NCI-H1436 (cell line): ENCODE results near the gene APOBEC3G.
"Not testable (repeated sequence)": the region's sequence is repeated elsewhere in the genome, so short reads cannot be mapped to it uniquely, and the experiment has no call there.

Experiments used
- DNase-seq: peaks from one replicate; lab custom pipeline; 2025; lab: John Stamatoyannopoulos, UW

Gene APOBEC3G

GRCh38 chr22:39077026-39077840 lies at the start of gene APOBEC3G:
TSS of gene APOBEC3G (plus strand) at chr22:39077275. CDS start at chr22:39077362, 87 bp downstream.
- DNase-seq: not testable (repeated sequence)

GRCh38 chr22:39027717-39028116 lies 49.4 kb upstream of the APOBEC3G start:
- DNase-seq: no peak

- DNase-seq: no peak
These were observed 48.8 kb upstream of the APOBEC3G start for GRCh38 chr22:39028281-39028680.

- no peak for DNase-seq
These were observed 47.8 kb upstream of the APOBEC3G start for GRCh38 chr22:39029227-39029626.

GRCh38 chr22:39030705-39031104 lies 46.4 kb upstream of the APOBEC3G start:
- no peak for DNase-seq

GRCh38 chr22:39031434-39032295 lies 45.4 kb upstream of the APOBEC3G start:
- not testable (repeated sequence) for DNase-seq

GRCh38 chr22:39037071-39037470 lies 40.0 kb upstream of the APOBEC3G start:
- not testable (repeated sequence) for DNase-seq

GRCh38 chr22:39039306-39040126 lies 37.6 kb upstream of the APOBEC3G start:
- DNase-seq: no peak

- not testable (repeated sequence) for DNase-seq
These were observed 36.9 kb upstream of the APOBEC3G start for GRCh38 chr22:39040155-39040537.

- DNase-seq: not testable (repeated sequence)
These were observed 36.4 kb upstream of the APOBEC3G start, which contains the start of gene APOBEC3F for GRCh38 chr22:39040538-39041296. TSS of gene APOBEC3F (plus strand) at chr22:39040864. CDS start at chr22:39040961, 97 bp downstream.

GRCh38 chr22:39041908-39042307 lies 35.2 kb upstream of the APOBEC3G start:
- DNase-seq: no peak

GRCh38 chr22:39043063-39043462 lies 34.0 kb upstream of the APOBEC3G start:
- not testable (repeated sequence) for DNase-seq

- not testable (repeated sequence) for DNase-seq
These were observed 31.9 kb upstream of the APOBEC3G start for GRCh38 chr22:39045136-39045535.

- not testable (repeated sequence) for DNase-seq
These were observed 27.6 kb upstream of the APOBEC3G start for GRCh38 chr22:39049486-39049885.

- DNase-seq: not testable (repeated sequence)
These were observed 25.1 kb upstream of the APOBEC3G start for GRCh38 chr22:39051844-39052495.

GRCh38 chr22:39055658-39056057 lies 21.4 kb upstream of the APOBEC3G start:
- no peak for DNase-seq

GRCh38 chr22:39061290-39061689 lies 15.8 kb upstream of the APOBEC3G start:
- DNase-seq: not testable (repeated sequence)

- DNase-seq: not testable (repeated sequence)
These were observed 15.1 kb upstream of the APOBEC3G start for GRCh38 chr22:39061951-39062350.

- not testable (repeated sequence) for DNase-seq
These were observed 13.2 kb upstream of the APOBEC3G start for GRCh38 chr22:39063904-39064303.
